Breast epithelium (tissue), 4 donors: ENCODE measurements around the gene LRRC32. TPM values are rescaled to one million over a fixed set of nuclear protein-coding genes. Genes with fewer than 3 reads are reported as not detected.

Source experiments
- DNase-seq, 2 donors: peaks; one replicate each; pipeline ENCODE4 v3.0.0-alpha.2; 2019; ENCODE audit warnings: low spot score in 2 of 2
- H3K27ac ChIP-seq, 2 donors: fragments of 200-600 bp; sonication (generic) in 1 of 2; one replicate each; pipeline ENCODE4 v1.5.1; 2016 to 2019; ENCODE audit warnings: mild to moderate bottlenecking in 1 of 2
- H3K27me3 ChIP-seq, 2 donors: fragments of 200-600 bp; sonication (generic) in 1 of 2; one replicate each; pipeline versions ENCODE4 v1.5.1 to v1.6.0; 2017 to 2019; ENCODE audit warnings: control low read depth in 1 of 2, mild to moderate bottlenecking in 1 of 2
- H3K36me3 ChIP-seq: fragments of 200-600 bp; one replicate; pipeline ENCODE4 v1.5.1; 2019
- H3K4me1 ChIP-seq, 2 donors: fragments of 200-600 bp; sonication (generic); one replicate each; pipeline ENCODE4 v1.5.1; 2016 to 2019; ENCODE audit warnings: control low read depth in 1 of 2
- H3K4me3 ChIP-seq, 3 donors: fragments of 200-600 bp; sonication (generic); 1 replicate in 2 of 3; 2 replicates in 1 of 3; pipeline ENCODE4 v1.5.1; 2016 to 2019; ENCODE audit warnings: mild to moderate bottlenecking in 3 of 3, moderate library complexity in 2 of 3
- H3K9me3 ChIP-seq, 2 donors: fragments of 200-600 bp; sonication (generic) in 1 of 2; one replicate each; pipeline ENCODE4 v1.5.1; 2016 to 2019; ENCODE audit warnings: control low read depth in 1 of 2
- POLR2A ChIP-seq: fragments of 450-650 bp; IDR thresholded peaks from one replicate; pipeline ENCODE4 v1.6.1; 2016; ENCODE audit warnings: antibody characterized with exemption, mild to moderate bottlenecking, moderate library complexity
- POLR2AphosphoS5 ChIP-seq, 3 donors: sonication (generic); formaldehyde crosslinking; IDR thresholded peaks; one replicate each; pipeline ENCODE4 v1.6.1; 2017; ENCODE audit warnings: antibody characterized with exemption in 3 of 3
- intact Hi-C: fragments of 100-400 bp; cut with DNase I; formaldehyde crosslinking; loops from one replicate; pipeline ENCODE4 v1.15.1; 2023; ENCODE audit warnings: low total_unique reads
- total RNA-seq, 3 donors: library from RNA; depleted of rRNA; stranded (reverse); fragments of >200 nt; gene quantifications; one replicate each; pipeline ENCODE4 v1.1.0, GENCODE V29; 2016
- TF ChIP-seq, protein P1 (sequence below), 3 donors: fragments of 450-650 bp; IDR thresholded peaks; one replicate each; pipeline ENCODE4 v1.5.1; 2016 to 2017; ENCODE audit warnings: antibody characterized with exemption in 3 of 3, mild to moderate bottlenecking in 3 of 3, moderate library complexity in 3 of 3

LRRC32 gene
- total RNA-seq, 3 donors from 2014 or later = 7.5 to 56.0 (median 42.6) TPM

DNA sequence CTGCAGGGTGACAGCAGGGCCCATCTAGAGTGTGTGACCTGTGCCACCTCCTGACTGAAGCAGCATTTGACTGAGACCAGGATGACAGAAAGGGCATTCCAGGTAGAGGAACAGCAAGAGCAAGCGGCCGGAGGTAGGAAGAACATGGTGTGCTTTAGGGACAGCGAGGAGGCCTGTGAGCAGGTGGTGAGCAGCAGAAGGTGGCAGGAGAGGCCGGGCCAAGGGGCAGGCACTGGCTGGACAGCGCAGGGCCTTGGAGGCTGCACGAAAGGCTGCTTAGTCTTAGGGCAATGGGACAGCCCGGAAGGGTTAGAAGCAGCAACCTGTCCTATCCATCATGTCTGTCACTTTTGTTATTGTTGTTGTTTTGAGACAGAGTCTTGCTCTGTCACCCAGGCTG, 17.6 kb upstream of the LRRC32 start:
- Histone ChIP-seq H3K9me3 (no peaks in the 10 kb centered on the region), H3K36me3 (no peaks in the 10 kb centered on the region), H3K4me3 (no peak overlapping the region), H3K27me3 (no peaks in the 10 kb centered on the region), H3K4me1 (no peaks in the 10 kb centered on the region), H3K27ac (no peak overlapping the region)
- intact Hi-C loops = no loop called here
- TF ChIP-seq, protein P1, sequence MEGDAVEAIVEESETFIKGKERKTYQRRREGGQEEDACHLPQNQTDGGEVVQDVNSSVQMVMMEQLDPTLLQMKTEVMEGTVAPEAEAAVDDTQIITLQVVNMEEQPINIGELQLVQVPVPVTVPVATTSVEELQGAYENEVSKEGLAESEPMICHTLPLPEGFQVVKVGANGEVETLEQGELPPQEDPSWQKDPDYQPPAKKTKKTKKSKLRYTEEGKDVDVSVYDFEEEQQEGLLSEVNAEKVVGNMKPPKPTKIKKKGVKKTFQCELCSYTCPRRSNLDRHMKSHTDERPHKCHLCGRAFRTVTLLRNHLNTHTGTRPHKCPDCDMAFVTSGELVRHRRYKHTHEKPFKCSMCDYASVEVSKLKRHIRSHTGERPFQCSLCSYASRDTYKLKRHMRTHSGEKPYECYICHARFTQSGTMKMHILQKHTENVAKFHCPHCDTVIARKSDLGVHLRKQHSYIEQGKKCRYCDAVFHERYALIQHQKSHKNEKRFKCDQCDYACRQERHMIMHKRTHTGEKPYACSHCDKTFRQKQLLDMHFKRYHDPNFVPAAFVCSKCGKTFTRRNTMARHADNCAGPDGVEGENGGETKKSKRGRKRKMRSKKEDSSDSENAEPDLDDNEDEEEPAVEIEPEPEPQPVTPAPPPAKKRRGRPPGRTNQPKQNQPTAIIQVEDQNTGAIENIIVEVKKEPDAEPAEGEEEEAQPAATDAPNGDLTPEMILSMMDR (IDR thresholded peaks at IDR 0.05) = no peak
- DNase-seq = no peak

GRCh38 chr11:76686261-76687079, 15.9 kb upstream of the LRRC32 start:
- Histone ChIP-seq H3K4me3 (no peak overlapping the region), H3K27me3 (no peaks in the 10 kb centered on the region), H3K27ac (no peak overlapping the region), H3K36me3 (no peaks in the 10 kb centered on the region), H3K9me3 (no peaks in the 10 kb centered on the region), H3K4me1 (no peaks in the 10 kb centered on the region)
- intact Hi-C loops = no loop called here
- TF ChIP-seq POLR2A (no peak), POLR2AphosphoS5 (IDR thresholded peaks at IDR 0.05) (no peak)
- TF ChIP-seq, protein P1 (IDR thresholded peaks at IDR 0.05) = no peak
- no peak for DNase-seq

GRCh38 chr11:76685831-76686230, 15.3 kb upstream of the LRRC32 start:
- no peaks in the 10 kb centered on the region for H3K36me3 ChIP-seq
- intact Hi-C loops = no loop called here
- H3K9me3 ChIP-seq = no peaks in the 10 kb centered on the region
- no peak for DNase-seq
- TF ChIP-seq POLR2A (no peak), POLR2AphosphoS5 (IDR thresholded peaks at IDR 0.05) (no peak)
- TF ChIP-seq, protein P1 (IDR thresholded peaks at IDR 0.05) = no peak
- H3K27ac ChIP-seq = no peak overlapping the region
- H3K4me3 ChIP-seq = no peak overlapping the region
- no peaks in the 10 kb centered on the region for H3K27me3 ChIP-seq
- H3K4me1 ChIP-seq = no peaks in the 10 kb centered on the region

DNA sequence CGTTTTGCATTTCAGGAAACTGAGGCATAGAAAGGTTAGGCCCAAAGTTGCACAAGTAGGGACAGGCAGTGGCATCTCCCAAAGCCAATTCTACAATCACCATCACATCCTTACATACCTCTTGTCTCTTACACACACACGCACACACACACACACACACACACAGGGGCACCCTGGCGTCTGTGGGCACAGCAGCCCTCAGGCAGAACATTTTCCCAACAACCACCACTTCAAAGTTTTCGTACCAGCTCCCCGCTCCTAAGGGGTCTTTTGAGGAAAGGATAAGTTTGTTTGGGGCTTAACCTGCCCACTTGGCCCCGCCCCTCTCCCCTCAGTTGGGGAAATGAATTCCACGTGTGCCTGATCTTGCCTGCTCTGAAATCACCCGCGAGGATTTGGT, 14.7 kb upstream of the LRRC32 start:
- Histone ChIP-seq H3K27me3 (no peaks in the 10 kb centered on the region), H3K27ac (no peak overlapping the region), H3K4me1 (no peaks in the 10 kb centered on the region), H3K9me3 (no peaks in the 10 kb centered on the region), H3K36me3 (no peaks in the 10 kb centered on the region), H3K4me3 (no peak overlapping the region)
- no peak for DNase-seq
- intact Hi-C loops = no loop called here
- TF ChIP-seq, protein P1 (IDR thresholded peaks at IDR 0.05) = no peak
- TF ChIP-seq POLR2AphosphoS5 (IDR thresholded peaks at IDR 0.05) (no peak), POLR2A (no peak)

GRCh38 chr11:76684516-76684915, 14.0 kb upstream of the LRRC32 start:
- H3K36me3 ChIP-seq = no peaks in the 10 kb centered on the region
- no peak overlapping the region for H3K4me3 ChIP-seq
- no peaks in the 10 kb centered on the region for H3K27me3 ChIP-seq
- TF ChIP-seq, protein P1 (IDR thresholded peaks at IDR 0.05) = no peak
- TF ChIP-seq POLR2AphosphoS5 (IDR thresholded peaks at IDR 0.05) = no peak
- no peak for TF ChIP-seq POLR2A
- no peaks in the 10 kb centered on the region for H3K9me3 ChIP-seq
- DNase-seq = no peak
- intact Hi-C loops = no loop called here
- H3K4me1 ChIP-seq = no peaks in the 10 kb centered on the region
- no peak overlapping the region for H3K27ac ChIP-seq
